ENCODE measurements around the gene MAP2K5.

DNA sequence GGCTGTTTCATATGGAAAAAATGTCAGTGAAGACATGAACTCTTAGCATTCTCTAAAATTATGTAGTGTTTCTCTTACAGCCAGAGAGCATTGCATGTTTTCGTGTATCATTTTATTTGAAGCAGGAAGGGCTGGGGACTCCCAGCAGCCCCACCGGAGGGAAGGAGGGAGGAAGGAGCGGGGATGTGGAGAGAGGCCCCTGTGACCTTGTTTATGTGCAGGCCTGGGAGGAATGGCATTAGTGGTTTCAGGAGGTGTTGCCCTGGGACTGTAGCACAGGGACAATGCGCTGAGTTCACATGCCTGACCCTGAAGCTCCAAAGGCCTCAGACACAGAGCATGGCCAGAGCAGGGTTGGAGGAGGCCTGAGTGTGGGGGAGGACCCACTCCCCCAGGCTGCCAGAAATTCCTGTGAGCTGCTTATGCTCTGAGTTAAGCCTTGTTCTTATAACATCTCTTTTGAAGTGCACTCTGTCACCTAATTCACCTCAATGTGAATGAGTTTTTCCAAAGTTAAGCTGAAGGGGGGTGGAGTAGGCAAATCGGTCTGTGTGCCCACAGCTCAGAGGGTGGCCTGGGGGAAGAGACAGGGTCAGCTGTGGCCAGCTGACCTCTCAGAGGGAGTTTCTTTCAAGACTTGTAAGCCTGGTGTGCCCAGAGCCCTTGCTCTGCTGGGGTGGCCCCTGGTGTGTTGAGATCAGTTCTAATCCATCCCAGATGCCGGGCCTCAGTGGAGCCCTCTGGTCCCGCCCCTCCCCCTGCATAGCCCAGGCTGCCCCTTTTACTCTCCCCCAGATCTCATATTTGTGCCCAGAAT is 301.3 kb downstream of the MAP2K5 start:
- TF ChIP-seq, protein P1, sequence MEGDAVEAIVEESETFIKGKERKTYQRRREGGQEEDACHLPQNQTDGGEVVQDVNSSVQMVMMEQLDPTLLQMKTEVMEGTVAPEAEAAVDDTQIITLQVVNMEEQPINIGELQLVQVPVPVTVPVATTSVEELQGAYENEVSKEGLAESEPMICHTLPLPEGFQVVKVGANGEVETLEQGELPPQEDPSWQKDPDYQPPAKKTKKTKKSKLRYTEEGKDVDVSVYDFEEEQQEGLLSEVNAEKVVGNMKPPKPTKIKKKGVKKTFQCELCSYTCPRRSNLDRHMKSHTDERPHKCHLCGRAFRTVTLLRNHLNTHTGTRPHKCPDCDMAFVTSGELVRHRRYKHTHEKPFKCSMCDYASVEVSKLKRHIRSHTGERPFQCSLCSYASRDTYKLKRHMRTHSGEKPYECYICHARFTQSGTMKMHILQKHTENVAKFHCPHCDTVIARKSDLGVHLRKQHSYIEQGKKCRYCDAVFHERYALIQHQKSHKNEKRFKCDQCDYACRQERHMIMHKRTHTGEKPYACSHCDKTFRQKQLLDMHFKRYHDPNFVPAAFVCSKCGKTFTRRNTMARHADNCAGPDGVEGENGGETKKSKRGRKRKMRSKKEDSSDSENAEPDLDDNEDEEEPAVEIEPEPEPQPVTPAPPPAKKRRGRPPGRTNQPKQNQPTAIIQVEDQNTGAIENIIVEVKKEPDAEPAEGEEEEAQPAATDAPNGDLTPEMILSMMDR (IDR thresholded peaks at IDR 0.05; ENCODE audit: low read depth, low read length), result no peak
- TF ChIP-seq EZH2phosphoT487 (IDR thresholded peaks at IDR 0.05; ENCODE audit: low read depth), result no peak

Measured in OCI-LY3 (cell line).